IMR-90 (cell line): ENCODE measurements around the gene ISCA2. TPM values are rescaled to one million over a fixed set of nuclear protein-coding genes. Genes with fewer than 3 reads are reported as not detected.
A peak's percentile ranks its signal among the peaks of the same experiment; 100 is the strongest.

Experiments
- ATAC-seq: fragments of 200-7000 bp; cut with Tn5 transposase; 2 replicates; pipeline ENCODE4 v1.9.1; 2020; ENCODE audit warnings: low read depth, mild to moderate bottlenecking, moderate library complexity
- BruUV-seq: library from RNA; stranded (reverse); fragments of 400-500 nt; replicated peaks from 2 replicates; lab custom pipeline; 2021; lab: Mats Ljungman, UMichigan
- CTCF ChIA-PET: fragments of 300-600 bp; formaldehyde crosslinking; extraction: SDS; loops from one replicate; lab custom pipeline; 2021; ENCODE audit warnings: antibody characterized with exemption; lab: Yijun Ruan, JAX
- POLR2A ChIA-PET: fragments of 300-600 bp; sonication (Branson Sonifier 250); formaldehyde crosslinking; loops from one replicate; lab custom pipeline; 2022; ENCODE audit warnings: antibody characterized with exemption; ENCODE audit not compliant: unreplicated experiment; lab: Charles Lee
- DNase-seq: peaks from one replicate; pipeline ENCODE4 v3.0.0; 2013
- H2AFZ ChIP-seq: replicated peaks from 2 replicates; pipeline ENCODE3; 2013; ENCODE audit warnings: low read length, mild to moderate bottlenecking; ENCODE audit not compliant: poor library complexity
- H2AK5ac ChIP-seq: 2 replicates; pipeline ENCODE4 v1.6.1; 2013; ENCODE audit warnings: low read depth, low read length, inconsistent platforms
- H2AK9ac ChIP-seq: replicated peaks from 2 replicates; pipeline ENCODE3; 2013; ENCODE audit warnings: mild to moderate bottlenecking, low read depth, low read length, moderate library complexity; ENCODE audit not compliant: poor library complexity
- H2BK120ac ChIP-seq: 2 replicates; pipeline ENCODE4 v1.6.1; 2013; ENCODE audit warnings: low read depth, low read length, inconsistent platforms
- H2BK15ac ChIP-seq: 3 replicates; pipeline ENCODE4 v1.6.1; 2013; ENCODE audit warnings: low read depth, low read length, inconsistent platforms
- H2BK20ac ChIP-seq: 2 replicates; pipeline ENCODE4 v1.6.1; 2013; ENCODE audit warnings: low read depth, mild to moderate bottlenecking, inconsistent platforms, low read length, moderate library complexity
- H2BK5ac ChIP-seq: 2 replicates; pipeline ENCODE4 v1.6.1; 2013; ENCODE audit warnings: mild to moderate bottlenecking, low read depth, low read length, inconsistent platforms; ENCODE audit not compliant: poor library complexity, severe bottlenecking
- H3K14ac ChIP-seq: replicated peaks from 2 replicates; pipeline ENCODE4 v1.6.1; 2013; ENCODE audit warnings: low read depth, low read length, inconsistent platforms
- H3K18ac ChIP-seq: 2 replicates; pipeline ENCODE4 v1.6.1; 2013; ENCODE audit warnings: low read depth, low read length, control low read depth
- H3K23ac ChIP-seq: 2 replicates; pipeline ENCODE4 v1.6.1; 2013; ENCODE audit warnings: low read depth, low read length, inconsistent platforms
- H3K27ac ChIP-seq: 2 replicates; pipeline ENCODE4 v1.5.1; 2013; ENCODE audit warnings: mild to moderate bottlenecking, control low read depth, low read length; ENCODE audit not compliant: insufficient read depth
- H3K27me3 ChIP-seq: 2 replicates; pipeline ENCODE4 v1.6.1; 2013; ENCODE audit warnings: low read length; ENCODE audit not compliant: control insufficient read depth, insufficient read depth
- H3K36me3 ChIP-seq: 2 replicates; pipeline ENCODE4 v1.6.1; 2013; ENCODE audit warnings: low read length, mixed read lengths; ENCODE audit not compliant: control insufficient read depth, insufficient read depth
- H3K4ac ChIP-seq: 2 replicates; pipeline ENCODE4 v1.6.1; 2013; ENCODE audit warnings: low read depth, low read length, inconsistent platforms
- H3K4me1 ChIP-seq: 2 replicates; pipeline ENCODE4 v1.6.1; 2013; ENCODE audit warnings: low read length, mixed read lengths; ENCODE audit not compliant: control insufficient read depth, insufficient read depth
- H3K4me2 ChIP-seq: 2 replicates; pipeline ENCODE4 v1.6.1; 2013; ENCODE audit warnings: low read depth, mild to moderate bottlenecking, control low read depth, low read length, moderate library complexity
- H3K4me3 ChIP-seq: 2 replicates; pipeline ENCODE4 v1.5.1; 2013; ENCODE audit warnings: low read depth, mild to moderate bottlenecking, control low read depth, low read length, moderate library complexity; ENCODE audit not compliant: insufficient read depth
- H3K56ac ChIP-seq: 2 replicates; pipeline ENCODE4 v1.6.1; 2013; ENCODE audit warnings: low read length, inconsistent platforms; ENCODE audit not compliant: insufficient read depth; ENCODE audit errors: extremely low read depth
- H3K79me1 ChIP-seq, 2 experiments: 2 replicates each; pipeline ENCODE4 v1.6.1; 2013; ENCODE audit warnings: low read length in 2 of 2, inconsistent platforms in 1 of 2, low read depth in 1 of 2
- H3K9ac ChIP-seq: 2 replicates; pipeline ENCODE4 v1.6.1; 2013; ENCODE audit warnings: low read depth, low read length, control low read depth
- H3K9me1 ChIP-seq: 2 replicates; pipeline ENCODE4 v1.6.1; 2013; ENCODE audit warnings: low read length, inconsistent platforms; ENCODE audit not compliant: insufficient read depth
- H3K9me3 ChIP-seq: 2 replicates; pipeline ENCODE4 v1.6.1; 2013; ENCODE audit warnings: low read length; ENCODE audit not compliant: control insufficient read depth, insufficient read depth
- H4K20me1 ChIP-seq: 2 replicates; pipeline ENCODE4 v1.6.1; 2013; ENCODE audit warnings: low read length, inconsistent platforms; ENCODE audit not compliant: insufficient read depth
- H4K5ac ChIP-seq: 2 replicates; pipeline ENCODE4 v1.6.1; 2013; ENCODE audit warnings: mild to moderate bottlenecking, low read depth, low read length, control low read depth
- H4K8ac ChIP-seq, 2 experiments: 2 replicates each; pipeline ENCODE4 v1.6.1; 2013; ENCODE audit warnings: low read depth in 2 of 2, low read length in 2 of 2, control low read depth in 1 of 2, inconsistent platforms in 1 of 2
- H4K91ac ChIP-seq: 2 replicates; pipeline ENCODE4 v1.6.1; 2013; ENCODE audit warnings: low read depth, low read length, inconsistent platforms; ENCODE audit not compliant: insufficient read depth
- CEBPB ChIP-seq: IDR thresholded peaks from 2 replicates; pipeline ENCODE4 v1.6.1; 2012; ENCODE audit warnings: low read depth, low read length, improper control_type of control experiment
- MXI1 ChIP-seq: IDR thresholded peaks from 2 replicates; pipeline ENCODE4 v1.6.1; 2012; ENCODE audit warnings: low read depth, mild to moderate bottlenecking, low read length, moderate library complexity, borderline replicate concordance
- RCOR1 ChIP-seq: IDR thresholded peaks from 2 replicates; pipeline ENCODE4 v1.6.1; 2012; ENCODE audit warnings: mild to moderate bottlenecking, low read length, improper control_type of control experiment; ENCODE audit not compliant: insufficient replicate concordance
- SMC3 ChIP-seq: fragments of 150-350 bp; IDR thresholded peaks from 2 replicates; pipeline ENCODE4 v1.6.1; 2016; ENCODE audit warnings: low read depth, mild to moderate bottlenecking, antibody characterized with exemption, low read length, moderate library complexity
- WGBS, 2 experiments: methylation state at CpG; one replicate each; pipeline versions ENCODE4 v1.1.5 to v1.1.7; 2013; ENCODE audit warnings: missing lambda C conversion rate in 2 of 2; ENCODE audit not compliant: insufficient read length in 1 of 2; ENCODE audit errors: extremely low coverage in 2 of 2; 5-methylcytosine and 5-hydroxymethylcytosine counted together
- dilution Hi-C: fragments of 300-500 bp; cut with HindIII; formaldehyde crosslinking; loops from one replicate; pipeline ENCODE4 v1.14.3; 2018; ENCODE audit warnings: low sequenced_read_pairs; ENCODE audit not compliant: unreplicated experiment
- in situ Hi-C: fragments of 300-500 bp; cut with MboI; formaldehyde crosslinking; loops from 3 replicates; pipeline ENCODE4 v1.14.3; 2019; ENCODE audit warnings: low sequenced_read_pairs, inconsistent platforms, mixed read lengths
- intact Hi-C: fragments of 100-400 bp; cut with micrococcal nuclease; formaldehyde crosslinking; loops from 2 replicates; pipeline ENCODE4 v1.10.0; 2022
- polyA plus RNA-seq, 3 experiments: library from polyadenylated mRNA; depleted of rRNA; stranded (reverse); fragments of >200 nt; gene quantifications; 2 replicates each; pipeline ENCODE4 v1.2.3, GENCODE V29; 2012; ENCODE audit warnings: low replicate concordance in 1 of 3
- total RNA-seq: library from RNA; depleted of rRNA; stranded (reverse); fragments of >200 nt; gene quantifications from 2 replicates; pipeline ENCODE4 v1.2.3, GENCODE V29; 2012

ISCA2 gene
- total and polyA plus RNA-seq, 2 of the 4 experiments (the other 2 are of a cell fraction) = 5.4 to 25.7 TPM

- Histone ChIP-seq H3K4ac (0 out of 2 replicates have a peak overlapping the region, but pooled peaks have one; percentile 5), H2BK120ac (no peak overlapping the region), H4K8ac (no peak overlapping the region), H3K9me1 (peaks cover 10% of the 10 kb centered on the region; the same call in 1 of the 2 replicates), H4K91ac (no peak overlapping the region), H2AFZ (no peak overlapping the region), H2AK9ac (no peak overlapping the region), H2BK5ac (no peak overlapping the region), H2BK15ac (no peak overlapping the region), H3K9ac (no peak overlapping the region), H4K5ac (0 out of 2 replicates have a peak overlapping the region, but pooled peaks have one; percentile 34), H3K79me1 (no peaks in the 10 kb centered on the region), H3K4me1 (peaks cover 7% of the 10 kb centered on the region), H3K23ac (no peak overlapping the region), H3K27me3 (no peaks in the 10 kb centered on the region), H3K4me3 (no peak overlapping the region), H2BK20ac (no peak overlapping the region), H3K18ac (no peak overlapping the region), H3K4me2 (no peak overlapping the region), H3K36me3 (peaks cover 4% of the 10 kb centered on the region), H3K9me3 (no peaks in the 10 kb centered on the region), H4K20me1 (no peaks in the 10 kb centered on the region), H3K27ac (no peak overlapping the region), H3K14ac (no peak overlapping the region), H3K56ac (peak overlapping the region; percentile 32; the same call in 1 of the 2 replicates), H2AK5ac (no peak overlapping the region)
- dilution Hi-C loops (no loop called here), in situ Hi-C loops (no loop called here), intact Hi-C loops (loop anchor here (10.0 kb wide), 1 partner anchor 361 kb away; no protein-coding TSS in a partner anchor)
- ATAC-seq = peak; percentile 81
- no CpG with 5 or more reads among the region's 3 CpGs for WGBS, 2 experiments
- peak; percentile 63 for DNase-seq
- ChIA-PET POLR2A (no interaction called here), CTCF (interaction anchor here (0.6 to 0.7 kb wide), 2 partner anchors 150 to 593 kb away, joined by 4 to 5 read pairs; no protein-coding TSS in a partner anchor)
- BruUV-seq = no TSS peak
- TF ChIP-seq SMC3 (no peak), CEBPB (0 out of 2 replicates have a peak, but pooled peaks have one; percentile 30), MXI1 (no peak), RCOR1 (no peak)
These were observed 17.9 kb upstream of the ISCA2 start for GRCh38 chr14:74475678-74476077.
